Measurements from ENCODE around the gene FXYD1.
"Not testable (repeated sequence)": the region's sequence is repeated elsewhere in the genome, so short reads cannot be mapped to it uniquely, and the experiment has no call there.

FXYD1 gene

GRCh38 chr19:35144259-35144599 lies 5.6 kb downstream of the FXYD1 start:
- DNase-seq = no peak

- DNase-seq = peak; percentile 30 to 66
Measured at GRCh38 chr19:35144600-35145436, 6.2 kb downstream of the FXYD1 start.

- DNase-seq = peak in 1 of 2 donors; percentile 8
Measured at GRCh38 chr19:35146746-35147459, 8.3 kb downstream of the FXYD1 start.

GRCh38 chr19:35149463-35149862 lies 10.8 kb downstream of the FXYD1 start:
- no peak for DNase-seq

GRCh38 chr19:35150445-35150844 lies 11.8 kb downstream of the FXYD1 start:
- no peak for DNase-seq

- no peak for DNase-seq
Measured at GRCh38 chr19:35151273-35152065, 12.8 kb downstream of the FXYD1 start.

GRCh38 chr19:35153129-35153522 lies 14.5 kb downstream of the FXYD1 start:
- DNase-seq = not testable (repeated sequence)

GRCh38 chr19:35153701-35154524 lies 15.3 kb downstream of the FXYD1 start:
- DNase-seq = peak; percentile 72 to 80

- peak; percentile 52 to 67 for DNase-seq
Measured at GRCh38 chr19:35154525-35155406, 16.1 kb downstream of the FXYD1 start, which contains the start of gene FXYD5. Gene FXYD5 (plus strand): TSS chr19:35154735. CDS start chr19:35155551, 816 bp downstream.

- DNase-seq = no peak
Measured at GRCh38 chr19:35155441-35155840, 16.8 kb downstream of the FXYD1 start.

- no peak for DNase-seq
Measured at GRCh38 chr19:35155981-35156672, 17.5 kb downstream of the FXYD1 start.

GRCh38 chr19:35156673-35157014 lies 18.0 kb downstream of the FXYD1 start:
- no peak for DNase-seq

- no peak for DNase-seq
Measured at GRCh38 chr19:35157431-35157830, 18.8 kb downstream of the FXYD1 start.

- DNase-seq = no peak
Measured at GRCh38 chr19:35159606-35160005, 21.0 kb downstream of the FXYD1 start.

- no peak for DNase-seq
Measured at GRCh38 chr19:35160629-35161433, 22.2 kb downstream of the FXYD1 start.

GRCh38 chr19:35161434-35161743 lies 22.8 kb downstream of the FXYD1 start:
- DNase-seq = no peak

- no peak for DNase-seq
Measured at GRCh38 chr19:35162471-35163326, 24.1 kb downstream of the FXYD1 start.

- no peak for DNase-seq
Measured at GRCh38 chr19:35164418-35164817, 25.8 kb downstream of the FXYD1 start.

Data from CD4-positive, alpha-beta T cell treated with Interferon alpha-2 for 1 hour (primary cell).